CD4-positive, alpha-beta memory T cell (primary cell): ENCODE data around the gene PLET1. TPM values are rescaled to one million over a fixed set of nuclear protein-coding genes. Genes with fewer than 3 reads are reported as not detected.
A peak's percentile ranks its signal among the peaks of the same experiment; 100 is the strongest.

Source experiments
- CTCF ChIA-PET: fragments of 350-600 bp; sonication (Branson Sonifier 250); formaldehyde crosslinking; loops from one replicate; lab custom pipeline; 2021; ENCODE audit warnings: inconsistent platforms; ENCODE audit not compliant: partially characterized antibody; lab: Charles Lee
- POLR2A ChIA-PET: fragments of 350-600 bp; sonication (Branson Sonifier 250); formaldehyde crosslinking; loops from one replicate; lab custom pipeline; 2021; ENCODE audit not compliant: partially characterized antibody; lab: Charles Lee
- DNase-seq, 5 donors: peaks; one replicate each; pipeline versions ENCODE4 v3.0.0 to v3.0.0-alpha.2; 2020 to 2022; ENCODE audit warnings: mixed read lengths in 1 of 5
- H3K27ac ChIP-seq: one replicate; pipeline ENCODE4 v1.7.0; 2013; ENCODE audit warnings: low read depth, low read length
- H3K27me3 ChIP-seq: 2 replicates; pipeline ENCODE4 v1.7.0; 2013; ENCODE audit warnings: mild to moderate bottlenecking, low read length, moderate library complexity; ENCODE audit not compliant: insufficient read depth
- H3K36me3 ChIP-seq: 2 replicates; pipeline ENCODE4 v1.7.0; 2013; ENCODE audit warnings: mild to moderate bottlenecking, low read length, moderate library complexity; ENCODE audit not compliant: insufficient read depth
- H3K4me1 ChIP-seq: 2 replicates; pipeline ENCODE4 v1.7.0; 2013; ENCODE audit warnings: mild to moderate bottlenecking, low read length, moderate library complexity; ENCODE audit not compliant: insufficient read depth
- H3K4me3 ChIP-seq, 2 donors: one replicate each; pipeline ENCODE4 v1.7.0; 2013; ENCODE audit warnings: low read length in 2 of 2, mild to moderate bottlenecking in 1 of 2
- H3K9me3 ChIP-seq, 2 donors: one replicate each; pipeline ENCODE4 v1.7.0; 2013; ENCODE audit warnings: low read length in 2 of 2, control low read depth in 1 of 2; ENCODE audit not compliant: control insufficient read depth in 1 of 2
- H3K27ac Mint-ChIP-seq, 7 donors: one replicate each; pipeline ENCODE4 v1.8.0; 2020 to 2021; ENCODE audit warnings: mixed read lengths in 7 of 7, mild to moderate bottlenecking in 6 of 7, inconsistent platforms in 3 of 7, moderate library complexity in 3 of 7
- H3K27me3 Mint-ChIP-seq, 2 donors: one replicate each; pipeline ENCODE4 v1.8.0; 2020 to 2021; ENCODE audit warnings: mixed read lengths in 2 of 2
- H3K36me3 Mint-ChIP-seq, 2 donors: one replicate each; pipeline ENCODE4 v1.8.0; 2020 to 2021; ENCODE audit warnings: mixed read lengths in 2 of 2, inconsistent platforms in 1 of 2, mild to moderate bottlenecking in 1 of 2
- H3K4me1 Mint-ChIP-seq, 4 donors: one replicate each; pipeline ENCODE4 v1.8.0; 2020 to 2021; ENCODE audit warnings: mixed read lengths in 4 of 4, mild to moderate bottlenecking in 1 of 4
- H3K4me3 Mint-ChIP-seq, 8 donors: one replicate each; pipeline ENCODE4 v1.8.0; 2020 to 2021; ENCODE audit warnings: mixed read lengths in 8 of 8, mild to moderate bottlenecking in 7 of 8, moderate library complexity in 6 of 8, inconsistent platforms in 3 of 8
- H3K9me3 Mint-ChIP-seq, 8 donors: one replicate each; pipeline ENCODE4 v1.8.0; 2020 to 2021; ENCODE audit warnings: mixed read lengths in 8 of 8, mild to moderate bottlenecking in 5 of 8, inconsistent platforms in 3 of 8, moderate library complexity in 1 of 8
- intact Hi-C: fragments of 100-400 bp; cut with micrococcal nuclease; formaldehyde crosslinking; loops from one replicate; pipeline ENCODE4 v1.15.1; 2023
- polyA plus RNA-seq, 2 donors: library from polyadenylated mRNA; unstranded; fragments of 300-500 nt; fragmentation: Illumina TruSeq; gene quantifications; one replicate each; pipeline ENCODE4 v1.2.3, GENCODE V29; 2021
- total RNA-seq, 2 experiments: library from RNA; stranded (reverse); gene quantifications; one replicate each; pipeline ENCODE4 v1.2.3, GENCODE V29; 2021

Gene PLET1
- total and polyA plus RNA-seq, 4 experiments from 2014 or later, result not detected

DNA sequence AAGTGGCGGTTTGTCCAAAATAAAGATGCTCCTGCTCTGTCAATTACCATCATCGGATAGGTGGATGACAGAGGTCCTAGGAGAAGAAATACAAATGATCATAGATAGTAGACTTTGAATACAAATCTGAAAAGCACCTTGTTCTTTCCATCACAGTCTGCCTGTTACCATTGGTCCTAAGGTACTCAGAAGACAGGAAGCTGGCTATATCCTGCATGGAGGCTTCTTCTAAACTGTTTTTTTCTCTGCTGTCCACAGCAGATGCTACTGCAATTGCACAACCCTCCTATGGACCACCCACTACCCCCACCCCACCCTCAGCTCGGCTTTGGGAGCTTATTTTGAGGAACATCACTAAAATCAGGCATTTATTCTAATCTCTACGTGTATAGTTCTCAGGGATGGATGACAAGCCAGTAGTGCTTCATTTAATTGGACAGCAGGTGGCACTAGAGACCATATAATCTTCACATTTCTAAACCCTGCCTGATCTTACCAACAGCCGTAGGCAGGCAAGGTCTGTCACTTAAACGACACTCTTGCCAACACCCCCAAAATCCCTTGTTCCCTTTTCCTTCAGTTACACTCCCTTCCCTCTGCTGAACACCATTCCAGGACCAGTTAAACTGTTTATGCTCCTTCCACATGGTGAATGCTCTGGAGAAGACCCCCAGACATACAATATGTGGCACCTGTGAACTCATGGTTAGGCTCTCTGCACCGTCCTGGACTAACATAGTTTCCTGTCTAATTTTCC is 41.0 kb downstream of the PLET1 start:
- Histone ChIP-seq H3K27ac (no peak overlapping the region), H3K36me3 (no peaks in the 10 kb centered on the region), H3K9me3 (no peaks in the 10 kb centered on the region), H3K4me1 (no peaks in the 10 kb centered on the region), H3K27me3 (no peaks in the 10 kb centered on the region), H3K4me3 (no peak overlapping the region)
- Mint-ChIP-seq H3K4me3 (peak overlapping the region in 1 of 8 donors; percentile 13), H3K36me3 (no peaks in the 10 kb centered on the region), H3K27ac (peak overlapping the region in 3 of 7 donors; percentile 36 to 62 (median 42)), H3K4me1 (peaks cover 0 to 5% (median 4%) of the 10 kb centered on the region in 4 donors), H3K27me3 (no peaks in the 10 kb centered on the region), H3K9me3 (no peaks in the 10 kb centered on the region)
- ChIA-PET CTCF (interaction anchor here (0.7 to 21.5 kb wide), 17 partner anchors 8 to 1311 kb away, joined by 3 to 452 read pairs (median 4); partner anchors contain the start of gene TTC12), POLR2A (interaction anchor here (1.5 to 1.8 kb wide), 2 partner anchors 61 to 63 kb away, joined by 8 to 9 read pairs; no protein-coding TSS in a partner anchor)
- intact Hi-C loops, result loop anchor here (1.0 kb wide), 3 partner anchors 61 to 369 kb away; no protein-coding TSS in a partner anchor
- DNase-seq, result peak; percentile 66 to 73 (median 71)

- no peak for DNase-seq
- no peaks in the 10 kb centered on the region for H3K9me3 Mint-ChIP-seq
- intact Hi-C loops, result no loop called here
- no peak overlapping the region for H3K4me3 Mint-ChIP-seq
- H3K27ac Mint-ChIP-seq, result no peak overlapping the region
- H3K4me1 ChIP-seq, result no peaks in the 10 kb centered on the region
- no peaks in the 10 kb centered on the region for H3K27me3 ChIP-seq
- POLR2A ChIA-PET, result no interaction called here
- H3K27me3 Mint-ChIP-seq, result peaks cover 0 to 3% of the 10 kb centered on the region in 2 donors
- no peak overlapping the region for H3K27ac ChIP-seq
- no peaks in the 10 kb centered on the region for H3K36me3 ChIP-seq
- H3K4me1 Mint-ChIP-seq, result peaks cover 0 to 16% (median 6%) of the 10 kb centered on the region in 4 donors
- no peaks in the 10 kb centered on the region for H3K36me3 Mint-ChIP-seq
- CTCF ChIA-PET, result interaction anchor here (1.4 to 21.5 kb wide), 2 partner anchors 64 to 1073 kb away, joined by 3 to 452 read pairs; no protein-coding TSS in a partner anchor
- H3K9me3 ChIP-seq, result no peaks in the 10 kb centered on the region
- no peak overlapping the region for H3K4me3 ChIP-seq
Measured at GRCh38 chr11:112216561-112217105, 44.0 kb downstream of the PLET1 start.

DNA sequence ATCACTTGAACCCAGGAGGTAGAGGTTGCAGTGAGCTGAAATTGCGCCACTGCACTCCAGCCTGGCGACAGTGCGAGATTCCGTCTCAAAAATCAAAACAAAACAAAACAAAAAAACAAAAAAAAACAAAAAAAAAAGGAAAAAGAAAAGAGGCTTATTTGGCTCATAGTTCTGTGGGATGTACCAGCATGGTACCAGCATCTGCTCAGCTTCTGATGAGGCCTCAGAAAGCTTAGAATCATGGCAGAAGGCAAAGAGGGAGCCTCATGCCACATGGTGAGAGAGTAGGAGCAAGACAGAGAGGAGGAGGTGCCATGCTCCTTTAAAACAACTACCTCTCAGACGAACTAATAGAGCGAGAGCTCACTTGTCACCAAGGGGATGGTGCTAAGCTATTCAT is 45.0 kb downstream of the PLET1 start:
- H3K27me3 ChIP-seq, result no peaks in the 10 kb centered on the region
- Mint-ChIP-seq H3K27me3 (peaks cover 0 to 3% of the 10 kb centered on the region in 2 donors), H3K9me3 (no peaks in the 10 kb centered on the region), H3K27ac (no peak overlapping the region), H3K4me1 (peaks cover 0 to 25% (median 10%) of the 10 kb centered on the region in 4 donors), H3K36me3 (no peaks in the 10 kb centered on the region), H3K4me3 (no peak overlapping the region)
- no peaks in the 10 kb centered on the region for H3K9me3 ChIP-seq
- no peak for DNase-seq
- no peaks in the 10 kb centered on the region for H3K36me3 ChIP-seq
- no peak overlapping the region for H3K27ac ChIP-seq
- H3K4me3 ChIP-seq, result no peak overlapping the region
- intact Hi-C loops, result no loop called here
- no peaks in the 10 kb centered on the region for H3K4me1 ChIP-seq
- CTCF ChIA-PET, result interaction anchor here (0.8 to 21.5 kb wide), 2 partner anchors 65 to 1083 kb away, joined by 3 to 452 read pairs; no protein-coding TSS in a partner anchor
- POLR2A ChIA-PET, result no interaction called here

- ChIA-PET CTCF (interaction anchor here (21.5 kb wide), 1 partner anchor 67 kb away, joined by 452 read pairs; no protein-coding TSS in a partner anchor), POLR2A (no interaction called here)
- Histone ChIP-seq H3K27me3 (no peaks in the 10 kb centered on the region), H3K4me1 (no peaks in the 10 kb centered on the region), H3K36me3 (no peaks in the 10 kb centered on the region), H3K4me3 (no peak overlapping the region), H3K27ac (no peak overlapping the region), H3K9me3 (no peaks in the 10 kb centered on the region)
- Mint-ChIP-seq H3K9me3 (no peaks in the 10 kb centered on the region), H3K27ac (no peak overlapping the region), H3K4me3 (no peak overlapping the region), H3K36me3 (no peaks in the 10 kb centered on the region), H3K4me1 (peaks cover 0 to 20% (median 6%) of the 10 kb centered on the region in 4 donors), H3K27me3 (peaks cover 0 to 6% of the 10 kb centered on the region in 2 donors)
- no peak for DNase-seq
- intact Hi-C loops, result no loop called here
Measured at GRCh38 chr11:112213753-112214152, 46.9 kb downstream of the PLET1 start.

DNA sequence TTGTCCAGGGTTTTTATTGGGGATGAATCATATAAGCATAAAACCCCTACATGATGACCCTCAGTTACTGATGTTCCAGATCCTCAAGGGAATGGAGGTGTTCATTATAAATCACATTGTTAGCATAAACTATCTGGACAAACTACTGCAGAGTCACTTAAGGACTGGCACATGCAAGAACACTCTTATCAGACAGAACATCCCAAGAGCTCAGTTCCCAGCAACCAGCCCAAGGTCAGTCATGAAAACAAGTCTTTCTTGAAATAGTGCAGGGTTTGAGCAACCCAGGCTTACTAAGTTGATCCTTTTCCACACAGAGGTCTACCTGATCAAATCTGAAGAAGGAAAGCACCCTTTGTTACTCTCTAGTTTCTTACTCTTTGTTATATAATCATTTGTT is 48.0 kb downstream of the PLET1 start:
- ChIA-PET POLR2A (no interaction called here), CTCF (interaction anchor here (21.5 kb wide), 1 partner anchor 68 kb away, joined by 452 read pairs; no protein-coding TSS in a partner anchor)
- H3K27ac Mint-ChIP-seq, result no peak overlapping the region
- DNase-seq, result no peak
- Histone ChIP-seq H3K4me3 (no peak overlapping the region), H3K36me3 (no peaks in the 10 kb centered on the region), H3K9me3 (no peaks in the 10 kb centered on the region), H3K27me3 (no peaks in the 10 kb centered on the region), H3K27ac (no peak overlapping the region), H3K4me1 (no peaks in the 10 kb centered on the region)
- H3K9me3 Mint-ChIP-seq, result no peaks in the 10 kb centered on the region
- H3K36me3 Mint-ChIP-seq, result no peaks in the 10 kb centered on the region
- intact Hi-C loops, result no loop called here
- H3K4me1 Mint-ChIP-seq, result peaks cover 0 to 20% (median 6%) of the 10 kb centered on the region in 4 donors
- H3K4me3 Mint-ChIP-seq, result no peak overlapping the region
- peaks cover 0 to 6% of the 10 kb centered on the region in 2 donors for H3K27me3 Mint-ChIP-seq

DNA sequence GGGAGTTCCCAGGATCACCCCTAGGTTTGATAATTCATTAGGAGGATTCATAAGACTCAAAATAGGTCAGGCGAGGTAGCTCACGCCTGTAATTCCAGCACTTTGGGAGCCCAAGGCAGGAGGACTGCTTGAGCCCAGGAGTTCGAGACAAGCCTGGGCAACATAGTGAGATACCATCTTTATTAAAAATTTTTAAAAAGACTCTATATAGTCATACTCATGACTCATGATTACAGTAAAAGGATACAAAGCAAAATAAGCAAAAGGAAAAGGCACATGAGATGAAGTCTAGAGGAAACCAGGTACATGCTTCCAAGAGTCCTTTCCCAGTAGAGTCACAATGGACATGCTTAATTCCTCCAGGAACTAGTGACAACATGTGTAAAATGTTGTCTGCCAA is 48.4 kb downstream of the PLET1 start:
- no peaks in the 10 kb centered on the region for H3K36me3 ChIP-seq
- no peaks in the 10 kb centered on the region for H3K27me3 ChIP-seq
- ChIA-PET CTCF (interaction anchor here (1.2 to 21.5 kb wide), 2 partner anchors 9 to 68 kb away, joined by 3 to 452 read pairs; no protein-coding TSS in a partner anchor), POLR2A (no interaction called here)
- Mint-ChIP-seq H3K4me1 (peaks cover 0 to 20% (median 6%) of the 10 kb centered on the region in 4 donors), H3K27me3 (peaks cover 0 to 6% of the 10 kb centered on the region in 2 donors), H3K36me3 (no peaks in the 10 kb centered on the region), H3K9me3 (no peaks in the 10 kb centered on the region), H3K4me3 (peak overlapping the region in 2 of 8 donors; percentile 4 to 7), H3K27ac (no peak overlapping the region)
- intact Hi-C loops, result no loop called here
- no peak overlapping the region for H3K27ac ChIP-seq
- H3K9me3 ChIP-seq, result no peaks in the 10 kb centered on the region
- no peaks in the 10 kb centered on the region for H3K4me1 ChIP-seq
- DNase-seq, result no peak
- H3K4me3 ChIP-seq, result no peak overlapping the region

- no peak overlapping the region for H3K27ac Mint-ChIP-seq
- Histone ChIP-seq H3K9me3 (no peaks in the 10 kb centered on the region), H3K36me3 (no peaks in the 10 kb centered on the region), H3K27ac (no peak overlapping the region), H3K4me3 (no peak overlapping the region), H3K27me3 (no peaks in the 10 kb centered on the region), H3K4me1 (no peaks in the 10 kb centered on the region)
- no peak for DNase-seq
- H3K4me1 Mint-ChIP-seq, result peaks cover 0 to 20% (median 6%) of the 10 kb centered on the region in 4 donors
- peaks cover 0 to 5% of the 10 kb centered on the region in 2 donors for H3K36me3 Mint-ChIP-seq
- H3K4me3 Mint-ChIP-seq, result peak overlapping the region in 4 of 8 donors; percentile 26 to 65 (median 53)
- intact Hi-C loops, result no loop called here
- no peaks in the 10 kb centered on the region for H3K9me3 Mint-ChIP-seq
- H3K27me3 Mint-ChIP-seq, result peaks cover 0 to 6% of the 10 kb centered on the region in 2 donors
- POLR2A ChIA-PET, result no interaction called here
- CTCF ChIA-PET, result interaction anchor here (1.2 to 21.5 kb wide), 2 partner anchors 10 to 69 kb away, joined by 3 to 452 read pairs; no protein-coding TSS in a partner anchor
Measured at GRCh38 chr11:112211536-112211935, 49.1 kb downstream of the PLET1 start.
